Dendritic cell treated with granulocyte-macrophage colony-stimulating factor and Interleukin-4, amounts not matched to agents 40 ng/mL and 50 ng/mL, for 4 days (primary cell): ENCODE results near the gene TYW3.
A peak's percentile ranks its signal among the peaks of the same experiment; 100 is the strongest.
"Not testable (repeated sequence)": the region's sequence is repeated elsewhere in the genome, so short reads cannot be mapped to it uniquely, and the experiment has no call there.

ENCODE experiments used
- H3K27ac Mint-ChIP-seq: one replicate; pipeline ENCODE4 v1.8.0; 2022; ENCODE audit warnings: mild to moderate bottlenecking, mixed read lengths
- H3K27me3 Mint-ChIP-seq: one replicate; pipeline ENCODE4 v1.8.0; 2022; ENCODE audit warnings: mild to moderate bottlenecking, mixed read lengths
- H3K36me3 Mint-ChIP-seq: one replicate; pipeline ENCODE4 v1.8.0; 2022; ENCODE audit warnings: low read depth, mixed read lengths
- H3K4me1 Mint-ChIP-seq: one replicate; pipeline ENCODE4 v1.8.0; 2022; ENCODE audit warnings: low read depth, mixed read lengths
- H3K4me3 Mint-ChIP-seq: one replicate; pipeline ENCODE4 v1.8.0; 2022; ENCODE audit warnings: mild to moderate bottlenecking, moderate library complexity, mixed read lengths
- H3K9me3 Mint-ChIP-seq: one replicate; pipeline ENCODE4 v1.8.0; 2022; ENCODE audit warnings: mixed read lengths
- intact Hi-C: fragments of 100-400 bp; cut with micrococcal nuclease; formaldehyde crosslinking; loops from one replicate; pipeline ENCODE4 v1.15.0; 2022

TYW3 gene

GRCh38 chr1:74714429-74715235, 18.3 kb upstream of the TYW3 start:
- no peaks in the 10 kb centered on the region for H3K4me1 Mint-ChIP-seq
- no peaks in the 10 kb centered on the region for H3K9me3 Mint-ChIP-seq
- peaks cover 40% of the 10 kb centered on the region for H3K36me3 Mint-ChIP-seq
- H3K27me3 Mint-ChIP-seq = no peaks in the 10 kb centered on the region
- intact Hi-C loops = no loop called here
- H3K27ac Mint-ChIP-seq = no peak overlapping the region
- no peak overlapping the region for H3K4me3 Mint-ChIP-seq

GRCh38 chr1:74715236-74715502, 17.8 kb upstream of the TYW3 start:
- Mint-ChIP-seq H3K27ac (no peak overlapping the region), H3K9me3 (no peaks in the 10 kb centered on the region), H3K27me3 (no peaks in the 10 kb centered on the region), H3K4me3 (no peak overlapping the region), H3K4me1 (no peaks in the 10 kb centered on the region), H3K36me3 (peaks cover 39% of the 10 kb centered on the region)
- intact Hi-C loops = no loop called here

GRCh38 chr1:74715806-74716205, 17.1 kb upstream of the TYW3 start:
- H3K4me1 Mint-ChIP-seq = no peaks in the 10 kb centered on the region
- intact Hi-C loops = no loop called here
- no peak overlapping the region for H3K27ac Mint-ChIP-seq
- H3K36me3 Mint-ChIP-seq = peaks cover 39% of the 10 kb centered on the region
- H3K4me3 Mint-ChIP-seq = no peak overlapping the region
- no peaks in the 10 kb centered on the region for H3K27me3 Mint-ChIP-seq
- H3K9me3 Mint-ChIP-seq = no peaks in the 10 kb centered on the region

GRCh38 chr1:74716822-74717221, 16.1 kb upstream of the TYW3 start:
- Mint-ChIP-seq H3K9me3 (no peaks in the 10 kb centered on the region), H3K27me3 (no peaks in the 10 kb centered on the region), H3K4me1 (no peaks in the 10 kb centered on the region), H3K27ac (no peak overlapping the region), H3K36me3 (peaks cover 39% of the 10 kb centered on the region), H3K4me3 (no peak overlapping the region)
- intact Hi-C loops = no loop called here

GRCh38 chr1:74717626-74718025, 15.3 kb upstream of the TYW3 start:
- intact Hi-C loops = no loop called here
- Mint-ChIP-seq H3K4me3 (no peak overlapping the region), H3K36me3 (peaks cover 38% of the 10 kb centered on the region), H3K4me1 (no peaks in the 10 kb centered on the region), H3K27ac (no peak overlapping the region), H3K27me3 (no peaks in the 10 kb centered on the region), H3K9me3 (no peaks in the 10 kb centered on the region)

- Mint-ChIP-seq H3K4me1 (peaks cover 9% of the 10 kb centered on the region), H3K27ac (no peak overlapping the region), H3K9me3 (peaks cover 21% of the 10 kb centered on the region), H3K27me3 (no peaks in the 10 kb centered on the region), H3K4me3 (no peak overlapping the region), H3K36me3 (peaks cover 69% of the 10 kb centered on the region)
- intact Hi-C loops = no loop called here
Measured at GRCh38 chr1:74726063-74726462, 6.9 kb upstream of the TYW3 start.

- Mint-ChIP-seq H3K9me3 (peaks cover 21% of the 10 kb centered on the region), H3K27me3 (no peaks in the 10 kb centered on the region), H3K27ac (no peak overlapping the region), H3K4me3 (no peak overlapping the region), H3K4me1 (peaks cover 18% of the 10 kb centered on the region), H3K36me3 (peaks cover 58% of the 10 kb centered on the region)
- intact Hi-C loops = no loop called here
Measured at GRCh38 chr1:74728736-74729135, 4.2 kb upstream of the TYW3 start.

GRCh38 chr1:74729741-74730478, 3.0 kb upstream of the TYW3 start:
- peaks cover 26% of the 10 kb centered on the region for H3K4me1 Mint-ChIP-seq
- H3K4me3 Mint-ChIP-seq = no peak overlapping the region
- H3K27ac Mint-ChIP-seq = no peak overlapping the region
- intact Hi-C loops = loop anchor here (5.0 kb wide), 2 partner anchors 528 to 1057 kb away; partner anchors contain the start of gene RABGGTB
- peaks cover 48% of the 10 kb centered on the region for H3K36me3 Mint-ChIP-seq
- no peaks in the 10 kb centered on the region for H3K27me3 Mint-ChIP-seq
- peaks cover 21% of the 10 kb centered on the region for H3K9me3 Mint-ChIP-seq

- H3K9me3 Mint-ChIP-seq = peaks cover 6% of the 10 kb centered on the region
- peaks cover 39% of the 10 kb centered on the region for H3K36me3 Mint-ChIP-seq
- H3K27me3 Mint-ChIP-seq = no peaks in the 10 kb centered on the region
- peak overlapping the region; percentile 89 for H3K4me3 Mint-ChIP-seq
- intact Hi-C loops = loop anchor here (5.0 kb wide), 2 partner anchors 529 to 1056 kb away; partner anchors contain the start of gene RABGGTB
- H3K27ac Mint-ChIP-seq = no peak overlapping the region
- peaks cover 31% of the 10 kb centered on the region for H3K4me1 Mint-ChIP-seq
Measured at GRCh38 chr1:74731399-74732052, 1.4 kb upstream of the TYW3 start.

GRCh38 chr1:74732071-74732946, 643 bp upstream of the TYW3 start:
- intact Hi-C loops = loop anchor here (5.0 kb wide), 2 partner anchors 530 to 1055 kb away; partner anchors contain the start of gene RABGGTB
- peak overlapping the region; percentile 89 for H3K4me3 Mint-ChIP-seq
- peaks cover 31% of the 10 kb centered on the region for H3K4me1 Mint-ChIP-seq
- peaks cover 36% of the 10 kb centered on the region for H3K36me3 Mint-ChIP-seq
- H3K27ac Mint-ChIP-seq = peak overlapping the region; percentile 91
- H3K9me3 Mint-ChIP-seq, H3K27me3 Mint-ChIP-seq: not testable (repeated sequence)

- intact Hi-C loops = loop anchor here (5.0 kb wide), 2 partner anchors 532 to 1053 kb away; partner anchors contain the start of gene RABGGTB
- H3K4me3 Mint-ChIP-seq = peak overlapping the region; percentile 89
- H3K4me1 Mint-ChIP-seq = peaks cover 31% of the 10 kb centered on the region
- peak overlapping the region; percentile 91 for H3K27ac Mint-ChIP-seq
- no peaks in the 10 kb centered on the region for H3K27me3 Mint-ChIP-seq
- peaks cover 44% of the 10 kb centered on the region for H3K36me3 Mint-ChIP-seq
- no peaks in the 10 kb centered on the region for H3K9me3 Mint-ChIP-seq
Measured at GRCh38 chr1:74733604-74734484, 892 bp downstream of the TYW3 start.

GRCh38 chr1:74737333-74737732, 4.4 kb downstream of the TYW3 start:
- H3K4me1 Mint-ChIP-seq = peaks cover 14% of the 10 kb centered on the region
- H3K9me3 Mint-ChIP-seq = peaks cover 24% of the 10 kb centered on the region
- H3K27me3 Mint-ChIP-seq = no peaks in the 10 kb centered on the region
- H3K27ac Mint-ChIP-seq = no peak overlapping the region
- H3K36me3 Mint-ChIP-seq = peaks cover 72% of the 10 kb centered on the region
- H3K4me3 Mint-ChIP-seq = no peak overlapping the region
- intact Hi-C loops = no loop called here
